GM20431 (cell line): Measurements from ENCODE around the gene NCAM2.

Source experiments
- in situ Hi-C: fragments of 300-500 bp; cut with MseI, MboI; formaldehyde crosslinking; loops from one replicate; pipeline ENCODE4 v1.15.0; 2020; ENCODE audit warnings: low sequenced_read_pairs; ENCODE audit not compliant: unreplicated experiment

The NCAM2 gene

GRCh38 chr21:21547368-21547953 lies 549.3 kb downstream of the NCAM2 start:
- in situ Hi-C loops, result no loop called here

- in situ Hi-C loops, result no loop called here
Observed at GRCh38 chr21:21559285-21560045, 561.3 kb downstream of the NCAM2 start.
